Measurements from ENCODE around the gene D2HGDH. TPM values are rescaled to one million over a fixed set of nuclear protein-coding genes. Genes with fewer than 3 reads are reported as not detected.
A peak's percentile ranks its signal among the peaks of the same experiment; 100 is the strongest.

D2HGDH gene
- total and polyA plus RNA-seq, 8 donors, result 14.9 to 116 (median 25.6) TPM

DNA sequence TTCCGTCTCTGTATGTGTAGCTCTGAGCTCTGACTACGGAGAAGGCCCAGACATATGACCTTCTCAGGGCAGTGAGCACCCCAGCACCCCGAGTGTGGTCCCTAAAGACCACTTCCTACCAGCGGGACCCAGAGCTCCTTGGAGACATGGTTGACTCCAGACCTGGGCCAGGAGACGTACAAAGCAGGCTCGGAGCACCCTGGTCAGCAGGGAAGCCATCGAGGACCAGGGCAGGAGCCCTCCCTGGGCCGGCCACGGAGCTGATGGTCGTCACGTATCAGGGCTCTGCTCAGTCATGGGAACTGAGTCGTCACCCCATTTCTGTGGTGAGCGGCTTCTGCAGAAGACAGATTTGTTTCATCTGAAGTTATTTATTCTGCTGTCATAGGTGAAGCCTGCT, 61.8 kb downstream of the D2HGDH start:
- Histone ChIP-seq H3K9me3 (no peaks in the 10 kb centered on the region), H3K4me3 (no peak overlapping the region), H3K36me3 (no peaks in the 10 kb centered on the region), H3K27me3 (no peaks in the 10 kb centered on the region), H3K27ac (no peak overlapping the region), H3K4me1 (no peaks in the 10 kb centered on the region)
- TF ChIP-seq, protein P1, sequence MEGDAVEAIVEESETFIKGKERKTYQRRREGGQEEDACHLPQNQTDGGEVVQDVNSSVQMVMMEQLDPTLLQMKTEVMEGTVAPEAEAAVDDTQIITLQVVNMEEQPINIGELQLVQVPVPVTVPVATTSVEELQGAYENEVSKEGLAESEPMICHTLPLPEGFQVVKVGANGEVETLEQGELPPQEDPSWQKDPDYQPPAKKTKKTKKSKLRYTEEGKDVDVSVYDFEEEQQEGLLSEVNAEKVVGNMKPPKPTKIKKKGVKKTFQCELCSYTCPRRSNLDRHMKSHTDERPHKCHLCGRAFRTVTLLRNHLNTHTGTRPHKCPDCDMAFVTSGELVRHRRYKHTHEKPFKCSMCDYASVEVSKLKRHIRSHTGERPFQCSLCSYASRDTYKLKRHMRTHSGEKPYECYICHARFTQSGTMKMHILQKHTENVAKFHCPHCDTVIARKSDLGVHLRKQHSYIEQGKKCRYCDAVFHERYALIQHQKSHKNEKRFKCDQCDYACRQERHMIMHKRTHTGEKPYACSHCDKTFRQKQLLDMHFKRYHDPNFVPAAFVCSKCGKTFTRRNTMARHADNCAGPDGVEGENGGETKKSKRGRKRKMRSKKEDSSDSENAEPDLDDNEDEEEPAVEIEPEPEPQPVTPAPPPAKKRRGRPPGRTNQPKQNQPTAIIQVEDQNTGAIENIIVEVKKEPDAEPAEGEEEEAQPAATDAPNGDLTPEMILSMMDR (IDR thresholded peaks at IDR 0.05), result no peak
- intact Hi-C loops (cut with DNase I), result no loop called here
- FAIRE-seq, result no peak
- 88 to 90% methylated on average over 13 of the region's 13 CpGs for WGBS, 2 donors
- no peak for ATAC-seq
- DNase-seq, result peak in 2 of 6 donors; percentile 7 to 44

DNA sequence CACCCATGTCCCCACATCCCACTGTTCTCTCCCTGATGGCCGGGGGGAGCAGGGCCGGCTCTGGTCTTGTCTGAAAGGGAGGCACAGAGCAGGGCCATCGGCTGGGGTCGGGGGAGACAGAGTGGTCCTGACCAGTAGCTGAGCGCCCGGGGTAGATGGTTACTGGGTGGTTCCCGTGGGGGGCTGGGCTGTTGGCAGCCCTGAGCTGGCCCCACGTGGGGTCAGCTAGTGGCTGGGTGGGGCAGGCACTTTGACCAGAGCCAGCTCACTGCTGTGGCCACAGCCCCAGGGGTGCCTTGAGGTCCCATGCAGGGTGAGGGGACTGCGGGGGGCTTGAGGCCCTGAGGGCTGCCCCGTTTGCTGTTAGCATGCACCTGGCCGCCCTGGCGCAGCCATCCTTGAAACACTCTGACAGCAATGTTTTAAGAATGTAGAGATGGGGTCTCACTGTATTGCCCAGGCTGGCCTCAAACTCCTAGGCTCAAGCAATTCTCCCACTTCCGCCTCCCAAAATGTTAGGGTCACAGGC, 62.2 kb downstream of the D2HGDH start:
- 80 to 89% methylated on average over 13 of the region's 13 CpGs for WGBS, 2 donors
- Histone ChIP-seq H3K36me3 (no peaks in the 10 kb centered on the region), H3K9me3 (no peaks in the 10 kb centered on the region), H3K27ac (no peak overlapping the region), H3K4me3 (no peak overlapping the region), H3K27me3 (no peaks in the 10 kb centered on the region), H3K4me1 (no peaks in the 10 kb centered on the region)
- intact Hi-C loops (cut with DNase I), result no loop called here
- FAIRE-seq, result no peak
- DNase-seq, result peak in 3 of 6 donors; percentile 11 to 64 (median 51)
- TF ChIP-seq, protein P1 (IDR thresholded peaks at IDR 0.05), result no peak
- ATAC-seq, result no peak

DNA sequence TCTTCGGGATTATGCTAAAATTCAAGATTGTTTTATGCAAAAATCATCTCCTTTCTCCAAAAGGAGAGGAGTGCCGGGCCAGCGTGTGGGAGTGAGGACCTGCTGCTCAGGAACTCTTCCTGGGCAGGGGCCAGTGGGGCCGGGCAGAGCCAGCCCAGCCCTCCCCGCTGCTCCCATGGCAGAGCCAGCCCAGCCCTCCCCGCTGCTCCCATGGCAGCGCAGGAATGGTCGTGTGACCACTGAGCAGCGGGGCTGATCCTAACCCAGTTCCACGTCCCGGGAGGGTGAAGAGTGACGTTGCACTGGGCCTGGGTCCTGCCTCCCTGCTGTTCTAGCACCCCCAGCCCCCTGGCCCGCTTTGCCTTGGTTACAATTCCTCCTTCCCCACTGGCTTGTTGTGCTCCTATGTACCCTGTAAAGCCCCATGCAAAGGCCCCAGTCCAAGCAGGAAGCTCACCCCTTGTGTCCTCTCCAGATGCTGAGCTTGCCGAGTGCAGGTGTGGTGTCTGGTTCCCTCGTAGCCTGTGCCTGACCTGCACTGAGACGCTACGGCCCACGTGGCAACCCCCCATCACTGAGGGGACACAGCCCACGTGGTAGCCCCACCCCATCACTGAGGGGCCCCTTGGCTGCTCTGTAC, 63.1 kb downstream of the D2HGDH start:
- FAIRE-seq (no peak), DNase-seq (peak in 1 of 6 donors; percentile 50), ATAC-seq (no peak)
- Histone ChIP-seq H3K4me3 (no peak overlapping the region), H3K4me1 (no peaks in the 10 kb centered on the region), H3K27me3 (no peaks in the 10 kb centered on the region), H3K9me3 (no peaks in the 10 kb centered on the region), H3K36me3 (no peaks in the 10 kb centered on the region), H3K27ac (no peak overlapping the region)
- intact Hi-C loops (cut with DNase I), result no loop called here
- TF ChIP-seq, protein P1 (IDR thresholded peaks at IDR 0.05), result no peak
- 79 to 80% methylated on average over 18 to 19 of the region's 19 CpGs for WGBS, 2 donors

DNA sequence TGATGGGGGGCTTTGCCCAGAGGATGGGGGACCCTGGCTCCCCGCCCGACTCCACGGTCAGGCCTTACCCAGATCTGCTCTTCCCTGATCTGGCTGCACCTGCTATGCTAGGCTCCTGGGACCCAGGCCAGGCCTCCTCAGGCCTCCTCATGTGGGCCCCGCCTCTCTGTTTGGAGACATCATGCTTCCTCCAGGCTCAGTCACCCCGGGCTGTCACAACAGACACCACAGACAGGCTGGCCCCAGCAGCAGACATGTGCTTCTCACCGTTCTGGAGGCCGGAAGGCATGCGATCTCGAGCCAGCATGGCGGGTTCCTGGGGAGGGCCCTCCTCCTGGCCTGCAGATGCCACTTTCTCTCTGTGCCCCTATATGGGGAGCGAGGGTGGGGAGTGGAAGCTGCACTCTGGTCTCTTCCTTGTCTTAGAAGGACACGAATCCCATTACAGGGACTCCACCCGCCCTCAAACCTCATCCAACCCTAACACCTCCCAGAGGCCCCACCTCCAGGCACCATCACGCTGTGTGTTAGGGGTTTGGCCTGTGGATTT, 63.7 kb downstream of the D2HGDH start:
- 89 to 93% methylated on average over 14 of the region's 14 CpGs for WGBS, 2 donors
- H3K4me3 ChIP-seq, result no peak overlapping the region
- H3K27me3 ChIP-seq, result no peaks in the 10 kb centered on the region
- H3K4me1 ChIP-seq, result no peaks in the 10 kb centered on the region
- FAIRE-seq (no peak), DNase-seq (peak in 3 of 6 donors; percentile 30 to 67 (median 53)), ATAC-seq (no peak)
- no peaks in the 10 kb centered on the region for H3K9me3 ChIP-seq
- H3K36me3 ChIP-seq, result no peaks in the 10 kb centered on the region
- intact Hi-C loops (cut with DNase I), result no loop called here
- TF ChIP-seq, protein P1 (IDR thresholded peaks at IDR 0.05), result no peak
- H3K27ac ChIP-seq, result no peak overlapping the region

All from pancreas (tissue), 10 donors.